Measurements from ENCODE around the gene PLCL1. TPM values are rescaled to one million over a fixed set of nuclear protein-coding genes. Genes with fewer than 3 reads are reported as not detected.

The PLCL1 gene
- total RNA-seq, 1 experiment from 2014 or later = 0.07 TPM

GRCh38 chr2:197804758-197805714 is 643 bp downstream of the PLCL1 start:
- Histone ChIP-seq H3K79me2 (ENCODE audit: insufficient read depth, low read length) (no peaks in the 10 kb centered on the region), H3K9ac (ENCODE audit: low read length) (no peak overlapping the region), H3K4me1 (ENCODE audit: control insufficient read depth in 1 of 2, insufficient read depth in 2 of 2, low read length in 2 of 2) (peaks cover 0 to 5% of the 10 kb centered on the region in 2 experiments; a peak in 1 of 4 replicates), H3K9me3 (ENCODE audit: control insufficient read depth in 1 of 2, insufficient read depth in 1 of 2, low read depth in 1 of 2, low read length in 2 of 2) (no peaks in the 10 kb centered on the region), H3K27ac (ENCODE audit: low read depth, low read length) (no peak overlapping the region), H3K9me2 (ENCODE audit: insufficient read depth) (no peaks in the 10 kb centered on the region), H3K36me3 (ENCODE audit: control insufficient read depth in 1 of 2, insufficient read depth in 2 of 2, low read length in 2 of 2) (no peaks in the 10 kb centered on the region), H3K4me3 (replicated peaks in 1 of 2; ENCODE audit: low read depth in 1 of 2, low read length in 2 of 2) (peak overlapping the region; percentile 17 to 19; a peak in 3 of 4 replicates), H3K4me2 (ENCODE audit: low read length) (peak overlapping the region; percentile 75), H2AFZ (ENCODE audit: low read depth, low read length, poor library complexity, severe bottlenecking) (no peak overlapping the region), H4K20me1 (ENCODE audit: insufficient read depth) (no peaks in the 10 kb centered on the region), H3K27me3 (ENCODE audit: insufficient read depth, low read length) (peaks cover 34% of the 10 kb centered on the region; the same call in 1 of the 2 replicates)
- intact Hi-C loops (cut with micrococcal nuclease) = no loop called here
- peak; percentile 11; the same call in 1 of the 2 replicates for ATAC-seq
- BruUV-seq (replicated peaks) = no TSS peak
- DNase-seq (ENCODE audit: low read depth, low spot score) = no peak
- no peak for TF ChIP-seq RAD21 (IDR thresholded peaks at IDR 0.05; ENCODE audit: low read depth)
- TF ChIP-seq EZH2 (IDR thresholded peaks at IDR 0.05) = no peak
- TF ChIP-seq CBX3 (IDR thresholded peaks at IDR 0.05; ENCODE audit: low read depth) = no peak
- TF ChIP-seq TCF7L2 (IDR thresholded peaks at IDR 0.05; ENCODE audit: borderline replicate concordance, extremely low read depth, insufficient read depth, insufficient read length) = no peak
- TF ChIP-seq SRF (IDR thresholded peaks at IDR 0.05; ENCODE audit: low read depth) = no peak
- no peak for TF ChIP-seq MAX (IDR thresholded peaks at IDR 0.05)
- CTCF ChIA-PET = interaction anchor here (1.0 to 1.6 kb wide), 2 partner anchors 323 to 492 kb away, joined by 5 to 9 read pairs; no protein-coding TSS in a partner anchor
- POLR2A ChIA-PET = no interaction called here
- RAD21 ChIA-PET (ENCODE audit: low non-redundant PET in 1 of 2, low total read pairs in 2 of 2, uncharacterized antibody in 2 of 2, unreplicated experiment in 2 of 2) = no interaction called here

Measured in HCT116 (cell line).